HepG2 (cell line): ENCODE measurements around the gene IL17D. TPM values are rescaled to one million over a fixed set of nuclear protein-coding genes. Genes with fewer than 3 reads are reported as not detected.

Source experiments
- BRCA1 ChIP-seq: sonication (generic); formaldehyde crosslinking; IDR thresholded peaks from 2 replicates; pipeline ENCODE4 v1.4.0; 2020; ENCODE audit warnings: missing genetic modification reagents
- HOXA9 ChIP-seq: sonication (generic); formaldehyde crosslinking; IDR thresholded peaks from 2 replicates; pipeline ENCODE4 v1.8.1; 2022; ENCODE audit warnings: missing genetic modification reagents, mild to moderate bottlenecking, moderate library complexity, borderline replicate concordance
- MAFG ChIP-seq: sonication (generic); formaldehyde crosslinking; IDR thresholded peaks from 2 replicates; pipeline ENCODE4 v1.5.1; 2020; ENCODE audit warnings: mild to moderate bottlenecking, missing genetic modification reagents
- NR1H2 ChIP-seq: sonication (generic); formaldehyde crosslinking; IDR thresholded peaks from 2 replicates; pipeline ENCODE4 v1.8.1; 2022; ENCODE audit warnings: low read depth, missing genetic modification reagents, borderline replicate concordance
- PCBP1 ChIP-seq: fragments of 200-400 bp; formaldehyde crosslinking; IDR thresholded peaks from 2 replicates; pipeline ENCODE4 v1.6.1; 2017; ENCODE audit warnings: mild to moderate bottlenecking, low read depth, low read length, borderline replicate concordance
- SMARCE1 ChIP-seq: fragments of 450-650 bp; IDR thresholded peaks from 2 replicates; pipeline ENCODE4 v1.6.1; 2017; ENCODE audit warnings: borderline replicate concordance
- SYNCRIP ChIP-seq: fragments of 200-400 bp; formaldehyde crosslinking; IDR thresholded peaks from 2 replicates; pipeline ENCODE4 v1.6.1; 2018; ENCODE audit warnings: mild to moderate bottlenecking, low read depth, low read length; ENCODE audit not compliant: insufficient read depth
- TCF7L2 ChIP-seq: IDR thresholded peaks from 2 replicates; pipeline ENCODE4 v1.6.1; 2011; ENCODE audit warnings: mild to moderate bottlenecking, low read depth, low read length, moderate library complexity
- ZNF205 ChIP-seq: IDR thresholded peaks from 2 replicates; pipeline ENCODE4 v1.6.1; 2018; ENCODE audit warnings: missing biosample characterization, missing genetic modification reagents
- ZNF251 ChIP-seq: sonication (generic); formaldehyde crosslinking; IDR thresholded peaks from 2 replicates; pipeline ENCODE4 v1.9.0; 2021; ENCODE audit warnings: mild to moderate bottlenecking, missing genetic modification reagents
- ZNF496 ChIP-seq: sonication (generic); formaldehyde crosslinking; IDR thresholded peaks from 2 replicates; pipeline ENCODE4 v1.8.1; 2023; ENCODE audit warnings: mild to moderate bottlenecking, moderate library complexity, missing genetic modification reagents; ENCODE audit not compliant: insufficient replicate concordance
- ZNF530 ChIP-seq: sonication (generic); formaldehyde crosslinking; IDR thresholded peaks from 2 replicates; pipeline ENCODE4 v1.5.0; 2020; ENCODE audit warnings: low read depth, mild to moderate bottlenecking, missing genetic modification reagents
- polyA plus RNA-seq, 8 experiments: library from polyadenylated mRNA; depleted of rRNA in 3 of 8; stranded (reverse) in 7 of 8; unstranded in 1 of 8; fragments of >200 nt; fragmentation: Illumina TruSeq in 4 of 8; extraction: Trizol in 4 of 8; gene quantifications; 2 replicates each; pipeline versions ENCODE4 v1.2.1 to v1.2.3, GENCODE V29; 2011 to 2016; ENCODE audit warnings: low read depth in 4 of 8, missing spikeins in 1 of 8, mixed read lengths in 1 of 8; ENCODE audit not compliant: insufficient read depth in 1 of 8
- total RNA-seq, 5 experiments: library from RNA; depleted of rRNA; stranded (reverse); fragments of >200 nt; fragmentation: Illumina TruSeq; extraction: Trizol; gene quantifications; 2 replicates each; pipeline ENCODE4 v1.2.3, GENCODE V29; 2016; ENCODE audit warnings: low read depth in 1 of 5
- TF ChIP-seq, protein P1 (sequence below): sonication (generic); formaldehyde crosslinking; IDR thresholded peaks from 2 replicates; pipeline ENCODE4 v1.5.1; 2020; ENCODE audit warnings: mild to moderate bottlenecking, missing genetic modification reagents
- TF ChIP-seq, protein P2 (sequence below), 2 experiments: fragments of 450-650 bp in 1 of 2; sonication (generic) in 1 of 2; formaldehyde crosslinking; IDR thresholded peaks; 2 replicates each; pipeline versions ENCODE4 v1.5.0 to v1.8.0; 2020 to 2022; ENCODE audit warnings: mild to moderate bottlenecking in 1 of 2, missing genetic modification reagents in 1 of 2
- TF ChIP-seq, protein P3 (sequence below): sonication (generic); formaldehyde crosslinking; conservative IDR thresholded peaks from 2 replicates; pipeline ENCODE4 v1.4.0; 2020; ENCODE audit warnings: mild to moderate bottlenecking, missing genetic modification reagents, moderate library complexity
- TF ChIP-seq, protein P4 (sequence below): fragments of 450-650 bp; IDR thresholded peaks from 2 replicates; pipeline ENCODE4 v1.6.1; 2017; ENCODE audit warnings: mild to moderate bottlenecking

The IL17D gene
- total and polyA plus RNA-seq, 2 of the 13 experiments (the other 11 are each of a cell fraction or from before 2014, with no cell fraction given): 1.1 to 2.2 TPM

DNA sequence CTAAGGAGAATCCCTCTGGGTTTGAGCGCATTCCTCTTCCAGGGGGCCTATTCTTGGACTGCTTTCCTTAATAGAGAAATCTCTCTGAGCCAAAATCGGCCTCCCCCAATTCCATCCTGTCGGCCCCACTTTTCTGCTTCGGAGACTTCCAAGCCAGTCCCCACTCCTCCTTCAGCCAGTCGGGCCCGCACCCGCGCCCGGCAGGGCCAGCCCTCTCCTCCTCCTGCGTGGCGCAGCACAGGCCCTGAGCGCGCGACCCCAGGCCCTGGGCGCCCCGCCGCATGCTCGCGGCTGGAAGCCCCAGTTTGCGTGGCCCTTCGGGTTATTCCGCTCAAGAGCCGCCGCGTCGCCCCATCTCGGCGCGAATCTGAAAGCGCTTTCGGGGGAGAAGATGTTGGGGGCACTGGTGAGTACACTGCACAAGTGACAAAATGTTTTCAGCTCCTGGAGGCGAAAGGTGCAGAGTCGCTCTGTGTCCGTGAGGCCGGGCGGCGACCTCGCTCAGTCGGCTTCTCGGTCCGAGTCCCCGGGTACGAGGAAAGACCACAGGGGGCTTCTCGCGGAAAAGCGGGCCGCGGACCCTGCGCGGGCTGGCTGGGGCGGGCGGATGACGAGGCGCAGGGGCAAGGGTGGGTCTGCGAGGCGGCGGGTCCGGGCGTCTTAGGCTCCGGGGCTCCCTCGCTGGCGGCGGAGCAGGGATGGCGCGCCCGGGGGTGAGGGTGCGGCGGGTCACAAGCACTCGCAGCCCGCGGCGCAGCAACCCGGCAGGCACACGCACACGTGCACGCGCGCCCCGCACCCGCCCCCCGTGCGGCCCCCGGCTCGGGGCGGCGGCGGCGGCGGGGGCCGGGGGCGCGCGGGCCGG lies at the start of gene IL17D (continued):
- TF ChIP-seq TCF7L2 (no peak), HOXA9 (no peak), BRCA1 (CRISPR knock-in tag) (no peak), SMARCE1 (no peak), ZNF496 (no peak), ZNF530 (CRISPR knock-in tag) (no peak), PCBP1 (no peak), SYNCRIP (no peak), MAFG (CRISPR knock-in tag) (no peak), NR1H2 (CRISPR knock-in tag) (no peak), ZNF251 (no peak), ZNF205 (CRISPR knock-in tag) (no peak)
- TF ChIP-seq, protein P1, sequence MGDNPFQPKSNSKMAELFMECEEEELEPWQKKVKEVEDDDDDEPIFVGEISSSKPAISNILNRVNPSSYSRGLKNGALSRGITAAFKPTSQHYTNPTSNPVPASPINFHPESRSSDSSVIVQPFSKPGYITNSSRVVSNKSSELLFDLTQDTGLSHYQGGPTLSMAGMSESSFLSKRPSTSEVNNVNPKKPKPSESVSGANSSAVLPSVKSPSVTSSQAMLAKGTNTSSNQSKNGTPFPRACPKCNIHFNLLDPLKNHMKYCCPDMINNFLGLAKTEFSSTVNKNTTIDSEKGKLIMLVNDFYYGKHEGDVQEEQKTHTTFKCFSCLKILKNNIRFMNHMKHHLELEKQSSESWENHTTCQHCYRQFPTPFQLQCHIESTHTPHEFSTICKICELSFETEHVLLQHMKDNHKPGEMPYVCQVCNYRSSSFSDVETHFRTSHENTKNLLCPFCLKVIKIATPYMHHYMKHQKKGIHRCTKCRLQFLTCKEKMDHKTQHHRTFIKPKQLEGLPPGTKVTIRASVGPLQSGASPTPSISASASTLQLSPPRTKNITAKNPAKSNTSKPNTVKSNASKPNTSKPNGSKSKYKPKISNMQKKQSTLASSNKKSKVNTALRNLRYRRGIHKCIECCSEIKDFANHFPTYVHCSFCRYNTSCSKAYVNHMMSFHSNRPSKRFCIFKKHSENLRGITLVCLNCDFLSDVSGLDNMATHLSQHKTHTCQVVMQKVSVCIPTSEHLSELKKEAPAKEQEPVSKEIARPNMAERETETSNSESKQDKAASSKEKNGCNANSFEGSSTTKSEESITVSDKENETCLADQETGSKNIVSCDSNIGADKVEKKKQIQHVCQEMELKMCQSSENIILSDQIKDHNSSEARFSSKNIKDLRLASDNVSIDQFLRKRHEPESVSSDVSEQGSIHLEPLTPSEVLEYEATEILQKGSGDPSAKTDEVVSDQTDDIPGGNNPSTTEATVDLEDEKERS (CRISPR knock-in tag): no peak
- TF ChIP-seq, protein P2, sequence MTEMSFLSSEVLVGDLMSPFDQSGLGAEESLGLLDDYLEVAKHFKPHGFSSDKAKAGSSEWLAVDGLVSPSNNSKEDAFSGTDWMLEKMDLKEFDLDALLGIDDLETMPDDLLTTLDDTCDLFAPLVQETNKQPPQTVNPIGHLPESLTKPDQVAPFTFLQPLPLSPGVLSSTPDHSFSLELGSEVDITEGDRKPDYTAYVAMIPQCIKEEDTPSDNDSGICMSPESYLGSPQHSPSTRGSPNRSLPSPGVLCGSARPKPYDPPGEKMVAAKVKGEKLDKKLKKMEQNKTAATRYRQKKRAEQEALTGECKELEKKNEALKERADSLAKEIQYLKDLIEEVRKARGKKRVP (CRISPR knock-in tag; IDR thresholded peaks at IDR 0.05): no peak
- TF ChIP-seq, protein P3, sequence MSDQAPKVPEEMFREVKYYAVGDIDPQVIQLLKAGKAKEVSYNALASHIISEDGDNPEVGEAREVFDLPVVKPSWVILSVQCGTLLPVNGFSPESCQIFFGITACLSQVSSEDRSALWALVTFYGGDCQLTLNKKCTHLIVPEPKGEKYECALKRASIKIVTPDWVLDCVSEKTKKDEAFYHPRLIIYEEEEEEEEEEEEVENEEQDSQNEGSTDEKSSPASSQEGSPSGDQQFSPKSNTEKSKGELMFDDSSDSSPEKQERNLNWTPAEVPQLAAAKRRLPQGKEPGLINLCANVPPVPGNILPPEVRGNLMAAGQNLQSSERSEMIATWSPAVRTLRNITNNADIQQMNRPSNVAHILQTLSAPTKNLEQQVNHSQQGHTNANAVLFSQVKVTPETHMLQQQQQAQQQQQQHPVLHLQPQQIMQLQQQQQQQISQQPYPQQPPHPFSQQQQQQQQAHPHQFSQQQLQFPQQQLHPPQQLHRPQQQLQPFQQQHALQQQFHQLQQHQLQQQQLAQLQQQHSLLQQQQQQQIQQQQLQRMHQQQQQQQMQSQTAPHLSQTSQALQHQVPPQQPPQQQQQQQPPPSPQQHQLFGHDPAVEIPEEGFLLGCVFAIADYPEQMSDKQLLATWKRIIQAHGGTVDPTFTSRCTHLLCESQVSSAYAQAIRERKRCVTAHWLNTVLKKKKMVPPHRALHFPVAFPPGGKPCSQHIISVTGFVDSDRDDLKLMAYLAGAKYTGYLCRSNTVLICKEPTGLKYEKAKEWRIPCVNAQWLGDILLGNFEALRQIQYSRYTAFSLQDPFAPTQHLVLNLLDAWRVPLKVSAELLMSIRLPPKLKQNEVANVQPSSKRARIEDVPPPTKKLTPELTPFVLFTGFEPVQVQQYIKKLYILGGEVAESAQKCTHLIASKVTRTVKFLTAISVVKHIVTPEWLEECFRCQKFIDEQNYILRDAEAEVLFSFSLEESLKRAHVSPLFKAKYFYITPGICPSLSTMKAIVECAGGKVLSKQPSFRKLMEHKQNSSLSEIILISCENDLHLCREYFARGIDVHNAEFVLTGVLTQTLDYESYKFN (CRISPR knock-in tag): no peak
- TF ChIP-seq, protein P4, sequence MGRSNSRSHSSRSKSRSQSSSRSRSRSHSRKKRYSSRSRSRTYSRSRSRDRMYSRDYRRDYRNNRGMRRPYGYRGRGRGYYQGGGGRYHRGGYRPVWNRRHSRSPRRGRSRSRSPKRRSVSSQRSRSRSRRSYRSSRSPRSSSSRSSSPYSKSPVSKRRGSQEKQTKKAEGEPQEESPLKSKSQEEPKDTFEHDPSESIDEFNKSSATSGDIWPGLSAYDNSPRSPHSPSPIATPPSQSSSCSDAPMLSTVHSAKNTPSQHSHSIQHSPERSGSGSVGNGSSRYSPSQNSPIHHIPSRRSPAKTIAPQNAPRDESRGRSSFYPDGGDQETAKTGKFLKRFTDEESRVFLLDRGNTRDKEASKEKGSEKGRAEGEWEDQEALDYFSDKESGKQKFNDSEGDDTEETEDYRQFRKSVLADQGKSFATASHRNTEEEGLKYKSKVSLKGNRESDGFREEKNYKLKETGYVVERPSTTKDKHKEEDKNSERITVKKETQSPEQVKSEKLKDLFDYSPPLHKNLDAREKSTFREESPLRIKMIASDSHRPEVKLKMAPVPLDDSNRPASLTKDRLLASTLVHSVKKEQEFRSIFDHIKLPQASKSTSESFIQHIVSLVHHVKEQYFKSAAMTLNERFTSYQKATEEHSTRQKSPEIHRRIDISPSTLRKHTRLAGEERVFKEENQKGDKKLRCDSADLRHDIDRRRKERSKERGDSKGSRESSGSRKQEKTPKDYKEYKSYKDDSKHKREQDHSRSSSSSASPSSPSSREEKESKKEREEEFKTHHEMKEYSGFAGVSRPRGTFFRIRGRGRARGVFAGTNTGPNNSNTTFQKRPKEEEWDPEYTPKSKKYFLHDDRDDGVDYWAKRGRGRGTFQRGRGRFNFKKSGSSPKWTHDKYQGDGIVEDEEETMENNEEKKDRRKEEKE: no peak
